Measurements from ENCODE around the gene GASK1A. TPM values are rescaled to one million over a fixed set of nuclear protein-coding genes. Genes with fewer than 3 reads are reported as not detected.

Gene GASK1A
- total and polyA plus RNA-seq, 2 donors (not counting 3 experiments of a cell fraction or from before 2014, with no cell fraction given): 0.04 TPM; not detected in 1

GRCh38 chr3:43019826-43020225 lies 40.7 kb downstream of the GASK1A start:
- H3K79me2 ChIP-seq (ENCODE audit: control insufficient read depth, insufficient read depth, low read length): no peaks in the 10 kb centered on the region
- H3K4me3 ChIP-seq (replicated peaks in 1 of 3; ENCODE audit: insufficient read depth in 1 of 3, low read depth in 1 of 3, low read length in 3 of 3): no peak overlapping the region
- dilution Hi-C loops (cut with MboI; ENCODE audit: extremely low pct_ligation_motif_present, low sequenced_read_pairs): no loop called here
- H3K9ac ChIP-seq (replicated peaks; ENCODE audit: extremely low read depth, insufficient read depth, low read length): no peak overlapping the region
- H3K27ac ChIP-seq (ENCODE audit: insufficient read depth, low read depth, low read length): no peak overlapping the region
- no TSS peak for BruUV-seq (replicated peaks)
- FAIRE-seq: no peak
- no peaks in the 10 kb centered on the region for H3K4me1 ChIP-seq (ENCODE audit: control insufficient read depth, extremely low read depth, insufficient read depth, low read length)
- H3K9me1 ChIP-seq (replicated peaks; ENCODE audit: control insufficient read depth, extremely low read depth, insufficient read depth, low read length): no peaks in the 10 kb centered on the region
- H3K27me3 ChIP-seq (ENCODE audit: control insufficient read depth in 2 of 2, insufficient read depth in 2 of 2, low read length in 2 of 2): no peaks in the 10 kb centered on the region
- H3K4me2 ChIP-seq (ENCODE audit: insufficient read depth, low read length): no peak overlapping the region
- H2AFZ ChIP-seq (ENCODE audit: low read depth, low read length): no peak overlapping the region
- DNase-seq (ENCODE audit: low read depth, low spot score): no peak
- no peaks in the 10 kb centered on the region for H4K20me1 ChIP-seq (replicated peaks; ENCODE audit: control insufficient read depth, extremely low read depth, insufficient read depth, low read length)
- no peaks in the 10 kb centered on the region for H3K36me3 ChIP-seq (ENCODE audit: control insufficient read depth in 2 of 2, extremely low read depth in 1 of 2, insufficient read depth in 2 of 2, low read length in 2 of 2)
- ChIA-PET CTCF (no interaction called here), POLR2A (no interaction called here)
- intact Hi-C loops (cut with micrococcal nuclease): no loop called here
- no peak for TF ChIP-seq GATA2 (IDR thresholded peaks at IDR 0.05; ENCODE audit: insufficient read depth, insufficient read length, low read depth, low read length)
- no peak for TF ChIP-seq JUN (IDR thresholded peaks at IDR 0.05; ENCODE audit: borderline replicate concordance, insufficient read depth, insufficient read length, low read depth)
- TF ChIP-seq MYC (IDR thresholded peaks at IDR 0.05; ENCODE audit: low read depth, low read length): no peak
- no peak for TF ChIP-seq POLR2A (IDR thresholded peaks at IDR 0.05; ENCODE audit: low read depth, low read length)
- TF ChIP-seq EZH2 (IDR thresholded peaks at IDR 0.05; ENCODE audit: borderline replicate concordance, low read depth, low read length, severe bottlenecking): no peak
- TF ChIP-seq FOS (IDR thresholded peaks at IDR 0.05; ENCODE audit: borderline replicate concordance, insufficient read depth, low read length): no peak
- TF ChIP-seq MAX (IDR thresholded peaks at IDR 0.05; ENCODE audit: insufficient read depth, insufficient read length): no peak
- TF ChIP-seq POLR2AphosphoS5 (IDR thresholded peaks at IDR 0.05; ENCODE audit: insufficient read depth, low read depth, low read length): no peak
- TF ChIP-seq CTCF (IDR thresholded peaks at IDR 0.05; ENCODE audit: extremely low read depth in 1 of 2, insufficient read depth in 1 of 2, low read depth in 1 of 2, low read length in 2 of 2): no peak
- no peaks in the 10 kb centered on the region for H3K9me3 ChIP-seq (replicated peaks; ENCODE audit: control insufficient read depth, insufficient read depth, low read length)

Data from endothelial cell of umbilical vein (primary cell).